ENCODE measurements around the gene SYCP3. TPM values are rescaled to one million over a fixed set of nuclear protein-coding genes. Genes with fewer than 3 reads are reported as not detected.

Gene SYCP3
- total and polyA plus RNA-seq, 2 of the 8 experiments (the other 6 are each of a cell fraction or from before 2014, with no cell fraction given): 0.02 to 0.07 TPM

DNA sequence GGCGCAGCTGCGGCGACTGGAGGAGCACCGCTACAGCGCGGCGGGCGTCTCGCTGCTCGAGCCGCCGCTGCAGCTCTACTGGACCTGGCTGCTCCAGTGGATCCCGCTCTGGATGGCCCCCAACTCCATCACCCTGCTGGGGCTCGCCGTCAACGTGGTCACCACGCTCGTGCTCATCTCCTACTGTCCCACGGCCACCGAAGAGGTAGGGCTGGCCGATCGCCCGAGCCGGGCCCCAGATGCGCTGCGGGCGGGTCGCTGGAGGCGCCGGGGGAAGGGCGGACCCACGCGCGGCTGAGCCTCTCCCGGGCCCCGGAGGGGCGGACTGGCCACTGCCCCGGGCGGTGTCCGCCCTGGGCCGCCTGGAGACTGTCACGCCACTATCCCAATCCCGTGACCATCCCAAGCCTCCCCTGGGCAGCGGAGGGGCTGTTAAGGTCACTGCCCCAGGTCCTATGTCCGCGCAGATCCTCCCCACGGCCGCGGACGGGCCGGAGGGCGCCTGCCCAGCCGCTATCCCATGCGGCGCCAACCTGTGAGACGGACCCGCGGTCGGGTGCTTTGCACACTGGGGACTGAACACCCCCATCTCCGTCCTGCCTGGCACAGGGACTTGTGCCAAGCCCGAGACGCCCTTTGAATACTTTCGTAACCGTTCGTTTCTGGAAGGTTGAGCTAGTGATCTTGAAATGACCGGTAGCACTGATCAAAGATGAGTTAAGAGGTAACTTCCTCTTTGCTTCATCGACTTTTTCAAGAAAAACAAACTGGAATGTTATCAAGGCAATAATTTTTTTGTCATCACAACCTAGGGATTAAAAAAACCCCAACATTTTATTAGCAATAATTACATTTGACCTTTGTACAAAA lies 41.1 kb downstream of the SYCP3 start:
- ChIA-PET CTCF (ENCODE audit: partially characterized antibody) (interaction anchor here (0.6 to 1.4 kb wide), 3 partner anchors 10 to 56 kb away, joined by 3 to 4 read pairs (median 3); no protein-coding TSS in a partner anchor), POLR2A (ENCODE audit: partially characterized antibody) (interaction anchor here (0.8 kb wide), 1 partner anchor 161 kb away, joined by 3 read pairs; no protein-coding TSS in a partner anchor)
- no peak for FAIRE-seq
- Histone ChIP-seq H3K56ac (replicated peaks; ENCODE audit: insufficient read length, low read depth, low read length) (no peak overlapping the region), H3K4me1 (replicated peaks in 1 of 4; ENCODE audit: control insufficient read depth in 3 of 4, insufficient read depth in 4 of 4, low read length in 3 of 4) (peaks cover 2 to 4% (median 3%) of the 10 kb centered on the region in 4 experiments; a peak in 4 of 7 replicates), H4K20me1 (replicated peaks in 1 of 2; ENCODE audit: control insufficient read depth in 1 of 2, insufficient read depth in 2 of 2, low read length in 2 of 2) (no peaks in the 10 kb centered on the region), H3K23me2 (ENCODE audit: low read depth, low read length) (peaks cover 11% of the 10 kb centered on the region; the same call in 1 of the 2 replicates), H4K91ac (replicated peaks; ENCODE audit: insufficient read length, low read length) (no peak overlapping the region), H3K4ac (replicated peaks; ENCODE audit: insufficient read length, low read depth, low read length) (peak overlapping the region; percentile 61), H2BK15ac (ENCODE audit: low read length) (no peak overlapping the region), H3K36me3 (ENCODE audit: control insufficient read depth in 2 of 4, insufficient read depth in 4 of 4, low read length in 3 of 4) (no peaks in the 10 kb centered on the region), H4K8ac (ENCODE audit: extremely low read depth, insufficient read depth, low read length) (peak overlapping the region; percentile 97; the same call in 1 of the 2 replicates), H3K4me3 (ENCODE audit: extremely low read depth in 1 of 4, insufficient read depth in 2 of 4, low read depth in 3 of 4, low read length in 4 of 4) (peak overlapping the region; percentile 62 to 87 (median 66)), H2AK5ac (ENCODE audit: low read depth, low read length) (no peak overlapping the region), H3K4me2 (ENCODE audit: insufficient read depth in 1 of 2, low read depth in 2 of 2, low read length in 2 of 2) (peak overlapping the region; percentile 86 to 89), H3K27me3 (replicated peaks in 1 of 4; ENCODE audit: control insufficient read depth in 3 of 4, extremely low read depth in 1 of 4, insufficient read depth in 3 of 4, low read length in 3 of 4) (peaks cover 2 to 18% (median 12%) of the 10 kb centered on the region in 4 experiments), H2BK120ac (replicated peaks; ENCODE audit: low read depth, low read length) (no peak overlapping the region), H3K18ac (ENCODE audit: extremely low read depth, low read length) (no peak overlapping the region), H3K23ac (ENCODE audit: insufficient read length) (no peak overlapping the region), H4K5ac (ENCODE audit: insufficient read length, low read depth, low read length) (no peak overlapping the region), H3K27ac (ENCODE audit: low read depth, low read length) (no peak overlapping the region), H2BK5ac (ENCODE audit: low read depth, low read length) (no peak overlapping the region), H3K9ac (replicated peaks in 1 of 4; ENCODE audit: extremely low read depth in 1 of 4, low read depth in 3 of 4, low read length in 3 of 4) (peak overlapping the region; percentile 55 to 88 (median 82); a peak in 6 of 7 replicates), H2BK12ac (ENCODE audit: low read depth, low read length) (no peak overlapping the region), H3K14ac (ENCODE audit: insufficient read length) (no peak overlapping the region), H3K79me1 (ENCODE audit: low read depth, low read length) (no peaks in the 10 kb centered on the region), H2BK20ac (ENCODE audit: low read length) (no peak overlapping the region), H3K79me2 (ENCODE audit: control insufficient read depth in 1 of 2, insufficient read depth in 2 of 2, low read length in 2 of 2) (0 out of 4 replicates have a peak, but pooled peaks cover 0 to 10% of the 10 kb centered on the region in 2 experiments), H2AFZ (ENCODE audit: low read length) (0 out of 2 replicates have a peak overlapping the region, but pooled peaks have one; percentile 79), H3K9me3 (ENCODE audit: insufficient read depth in 2 of 2, low read depth in 1 of 2, low read length in 1 of 2) (no peaks in the 10 kb centered on the region)
- TF ChIP-seq BRCA1 (IDR thresholded peaks at IDR 0.05; ENCODE audit: low read depth, low read length) (no peak), RXRA (IDR thresholded peaks at IDR 0.05; ENCODE audit: insufficient read depth, low read depth, low read length) (no peak), TAF1 (IDR thresholded peaks at IDR 0.05; ENCODE audit: low read depth, low read length) (0 out of 2 replicates have a peak, but pooled peaks have one; percentile 10), MAX (IDR thresholded peaks at IDR 0.05) (peak; percentile 18; the same call in 1 of the 2 replicates), KDM4A (IDR thresholded peaks at IDR 0.05; ENCODE audit: low read depth, low read length, severe bottlenecking) (peak; percentile 85), NRF1 (IDR thresholded peaks at IDR 0.05; ENCODE audit: low read depth, low read length) (no peak)
- WGBS, 2 experiments (ENCODE audit: extremely low coverage in 1 of 2, insufficient coverage in 1 of 2, insufficient read length in 1 of 2, insufficient replicate concordance in 2 of 2, low coverage in 1 of 2, low lambda C conversion rate in 2 of 2, missing lambda C conversion rate in 1 of 2): 5% methylated on average over 48 of the region's 67 CpGs; no CpG with 5 or more reads in 1 of the 2 experiments
- DNase-seq (ENCODE audit: low read depth in 1 of 2, low spot score in 2 of 2): no peak

Measured in H1 (cell line).